DLD1 (cell line): ENCODE measurements around the gene BTF3.
"Not testable (repeated sequence)": the region's sequence is repeated elsewhere in the genome, so short reads cannot be mapped to it uniquely, and the experiment has no call there.

Experiments
- in situ Hi-C: cut with HindIII; loops from 2 replicates; pipeline ENCODE4 v1.10.0; 2017; ENCODE audit warnings: low sequenced_read_pairs

BTF3 gene

DNA sequence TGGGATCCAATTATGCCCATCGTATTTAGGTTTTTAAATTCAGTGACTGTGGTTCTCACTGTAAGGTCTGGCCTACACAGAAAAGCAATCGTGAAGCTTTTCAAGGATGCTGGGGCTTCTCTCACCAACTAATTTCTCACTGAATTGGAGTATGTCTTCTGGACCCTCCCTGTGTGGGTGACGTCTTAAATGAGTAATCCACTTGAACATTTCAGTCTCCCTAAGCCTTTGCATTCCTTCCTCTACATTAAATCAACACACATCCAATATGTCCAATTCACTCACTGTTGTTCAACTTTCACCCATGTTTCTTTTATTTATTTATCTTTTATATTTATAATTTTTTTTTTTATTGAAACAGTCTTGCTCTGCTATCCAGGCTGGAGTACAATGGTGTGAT, 12.5 kb upstream of the BTF3 start:
- in situ Hi-C loops, result no loop called here

DNA sequence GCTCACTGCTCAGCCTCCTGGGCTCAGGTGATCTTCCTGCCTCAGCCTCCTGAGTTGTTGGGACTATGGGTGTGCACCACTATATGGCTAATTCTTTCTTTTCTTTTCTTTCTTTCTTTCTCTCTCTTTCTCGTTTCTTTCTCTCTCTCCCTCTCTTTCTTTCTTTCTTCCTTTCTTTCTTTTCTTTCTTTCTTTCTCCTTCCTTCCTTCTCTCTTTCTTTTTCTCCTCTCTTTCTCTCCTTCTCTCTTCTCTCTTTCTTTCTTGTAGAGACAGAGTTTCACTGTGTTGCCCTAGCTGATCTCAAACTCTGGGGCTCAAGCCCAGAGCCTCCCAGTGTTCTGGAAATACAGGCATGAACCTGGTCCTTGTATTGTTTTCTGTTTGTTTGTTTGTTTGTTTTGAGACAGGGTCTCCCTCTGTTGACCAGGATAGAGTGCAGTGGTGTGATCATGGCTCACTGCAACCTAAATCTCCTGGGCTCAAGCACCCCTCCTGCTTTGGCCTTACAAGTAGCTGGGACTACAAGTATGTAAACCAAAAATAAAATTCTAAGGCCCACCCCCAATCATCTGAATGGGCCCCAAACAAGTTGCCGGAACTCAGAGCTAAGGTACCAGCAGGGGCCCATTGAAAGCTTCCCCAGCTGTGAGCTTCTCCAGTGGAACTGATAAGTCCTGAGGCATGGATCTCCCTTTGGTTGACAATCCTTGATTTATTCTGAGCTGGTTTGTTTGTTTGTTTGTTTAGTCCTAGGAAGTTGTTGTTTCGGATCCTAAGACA, 11.9 kb upstream of the BTF3 start:
- in situ Hi-C loops, result no loop called here

GRCh38 chr5:73487257-73487656, 11.0 kb upstream of the BTF3 start:
- in situ Hi-C loops, result not testable (repeated sequence)

DNA sequence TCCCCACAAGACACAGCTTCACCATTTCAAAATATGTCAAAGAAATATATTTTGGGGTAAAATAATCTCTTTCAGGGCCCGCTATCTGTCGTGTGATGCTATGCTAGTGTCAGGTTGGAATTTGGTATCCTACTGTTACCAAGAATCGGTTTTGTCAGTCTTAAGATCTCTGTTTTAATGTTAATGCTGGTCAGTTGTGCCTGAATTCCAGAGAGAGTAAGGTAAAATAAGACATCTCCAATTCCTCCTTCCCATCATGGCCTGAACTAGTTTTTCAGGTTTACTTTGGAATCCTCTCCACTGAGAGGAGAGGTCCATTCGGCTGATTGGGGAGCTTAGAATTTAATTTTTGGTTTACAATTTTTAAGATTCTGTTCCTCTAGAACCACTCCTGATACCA, 10.4 kb upstream of the BTF3 start:
- in situ Hi-C loops, result no loop called here

GRCh38 chr5:73488806-73489205, 9.4 kb upstream of the BTF3 start:
- in situ Hi-C loops, result no loop called here

DNA sequence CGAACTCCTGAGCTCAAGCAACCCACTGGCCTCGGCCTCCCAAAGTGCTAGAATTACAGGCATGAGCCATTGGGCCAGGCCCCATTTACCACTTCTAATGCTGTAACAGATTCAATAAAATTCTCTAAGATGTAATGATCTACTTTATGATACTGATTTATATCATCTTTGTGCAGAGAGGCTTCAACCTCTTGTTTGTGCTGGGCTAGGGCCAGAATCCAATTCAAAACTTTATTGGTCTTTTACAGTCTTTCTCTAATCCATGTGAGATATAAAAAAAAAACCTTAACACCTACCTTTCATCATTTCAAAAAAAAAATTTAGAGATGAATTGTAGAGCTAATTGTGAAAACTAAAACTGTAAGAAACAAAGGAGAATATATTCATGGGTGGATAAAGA, 8.2 kb upstream of the BTF3 start:
- in situ Hi-C loops, result no loop called here

GRCh38 chr5:73491155-73491554, 7.1 kb upstream of the BTF3 start:
- in situ Hi-C loops, result no loop called here

DNA sequence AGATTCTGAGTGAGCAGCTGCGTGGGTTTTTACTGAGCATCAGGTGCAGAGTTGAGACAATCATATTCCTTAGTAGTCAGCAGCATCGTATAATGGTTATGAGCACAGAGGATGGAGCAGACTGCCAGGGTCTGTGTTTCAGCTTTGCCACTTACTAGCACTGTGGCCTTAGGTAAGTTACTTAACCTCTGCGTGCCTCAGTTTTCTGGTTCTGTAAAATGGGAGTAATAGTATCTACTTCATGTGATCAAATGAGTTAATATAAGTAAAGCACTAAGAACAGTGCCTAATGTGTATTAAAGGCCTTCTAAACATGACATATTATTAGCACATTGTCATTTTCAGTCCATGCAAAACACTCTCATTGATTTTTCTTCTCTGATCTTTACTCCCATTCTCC, 4.8 kb upstream of the BTF3 start:
- in situ Hi-C loops, result no loop called here

DNA sequence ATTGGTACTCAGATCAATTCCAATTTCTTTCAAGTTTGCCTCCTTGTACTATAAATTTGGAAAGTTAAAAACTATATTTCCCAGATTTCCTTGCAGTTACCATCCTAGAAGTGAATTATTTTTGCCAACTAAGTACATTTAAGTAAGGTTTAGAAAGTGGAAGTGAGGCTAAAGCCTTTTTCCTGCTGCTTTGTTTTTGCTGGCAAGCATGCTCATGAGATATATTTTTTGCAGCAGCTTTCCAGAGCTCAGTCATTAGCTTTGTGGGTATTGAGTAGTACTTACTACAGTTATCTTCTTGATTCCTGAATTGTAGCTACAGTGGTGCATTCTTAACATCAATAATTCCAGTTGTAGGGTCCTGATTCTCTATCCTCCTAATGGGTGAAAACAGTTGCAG, 3.5 kb upstream of the BTF3 start:
- in situ Hi-C loops, result no loop called here

DNA sequence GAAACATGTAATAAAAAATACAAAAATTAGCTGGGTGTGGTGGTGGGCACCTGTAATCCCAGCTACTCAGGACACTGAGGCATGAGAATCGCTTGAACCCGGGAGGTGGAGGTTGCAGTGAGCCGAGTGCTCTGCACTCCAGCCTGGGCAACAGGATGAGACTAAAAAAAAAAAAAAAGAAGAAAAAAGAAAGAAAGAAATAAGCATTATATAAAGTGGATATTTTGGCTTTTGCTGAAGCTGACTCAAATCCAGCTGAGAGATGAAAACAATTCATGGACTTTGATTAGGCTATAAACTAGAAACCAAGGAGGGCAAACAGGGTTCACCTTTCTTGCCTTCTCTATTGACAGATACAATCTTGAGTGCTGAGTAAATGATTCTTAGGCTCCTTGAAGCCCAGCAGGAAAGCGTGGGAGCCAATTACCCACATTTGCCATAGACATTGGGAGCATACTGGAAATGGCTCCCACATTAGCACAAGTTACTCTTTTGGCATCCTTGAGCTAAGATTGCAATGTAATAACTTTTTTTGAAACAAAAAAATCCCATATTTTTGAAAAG, 2.4 kb upstream of the BTF3 start:
- in situ Hi-C loops, result no loop called here

DNA sequence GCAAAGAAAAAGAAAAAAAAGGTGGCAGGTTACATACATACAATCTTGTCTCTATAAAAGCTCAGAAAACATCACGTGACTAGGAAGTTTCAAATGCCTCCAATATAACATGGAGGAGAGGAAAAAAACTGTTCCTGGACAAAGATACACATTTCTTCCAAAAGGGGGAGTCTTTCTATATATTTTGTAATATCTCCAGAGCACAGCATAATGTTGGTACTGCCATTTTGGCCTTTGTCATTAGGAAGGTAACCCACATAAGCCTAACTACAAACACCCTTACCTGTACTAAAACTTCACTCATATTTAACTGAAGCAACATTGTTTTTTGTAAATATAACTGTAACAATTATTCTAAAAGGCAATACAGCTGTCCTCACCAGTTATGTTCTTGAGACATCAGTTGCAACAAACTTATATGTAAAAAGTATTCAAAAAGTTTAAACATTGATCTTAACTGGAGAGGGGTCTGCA, 1.2 kb upstream of the BTF3 start:
- in situ Hi-C loops, result no loop called here

DNA sequence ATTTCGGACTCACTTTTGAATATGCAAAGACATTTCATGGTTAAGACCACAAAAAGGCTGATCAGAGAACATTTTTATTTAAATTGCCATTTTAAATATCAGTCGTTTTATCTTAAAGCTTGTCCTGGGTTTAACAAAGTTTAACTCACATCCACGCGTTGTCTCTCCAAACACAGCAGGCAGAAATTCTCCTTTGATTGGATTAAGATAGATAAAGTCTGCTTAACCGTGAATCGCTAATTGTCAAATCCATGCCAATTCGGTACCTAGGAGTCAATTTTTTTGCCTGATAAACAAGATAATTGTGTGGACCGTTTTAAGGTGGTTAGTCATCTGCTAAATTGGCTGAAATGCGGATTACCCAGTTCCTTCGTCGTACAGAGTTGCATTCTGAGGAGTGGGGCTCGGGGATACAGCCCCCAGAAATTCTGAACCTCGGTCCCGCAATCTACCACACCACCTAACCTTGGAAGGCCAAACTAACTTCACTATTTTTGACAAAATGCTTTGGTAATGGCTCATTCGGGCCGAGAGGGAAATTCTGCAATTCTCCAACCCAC, 665 bp upstream of the BTF3 start:
- in situ Hi-C loops, result no loop called here

DNA sequence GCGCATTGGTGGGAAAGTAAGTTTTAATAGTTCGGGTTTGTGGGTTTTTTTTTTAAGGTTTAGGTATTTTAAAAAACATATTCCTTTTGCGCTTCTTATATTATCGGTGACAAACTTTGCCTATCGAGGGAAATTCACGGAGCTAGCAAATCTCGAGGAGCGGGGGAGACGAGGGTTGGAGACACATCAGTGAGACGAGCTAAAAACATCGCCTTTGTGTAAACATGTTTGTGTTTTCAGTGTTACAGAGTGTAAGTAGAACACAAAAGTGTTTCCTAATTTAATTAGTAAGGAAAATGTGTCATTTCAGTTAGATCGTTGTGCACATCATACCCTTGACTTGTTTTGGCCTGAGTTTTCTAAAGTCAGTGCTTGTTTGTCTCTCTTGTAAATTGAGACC, 945 bp downstream of the BTF3 start:
- in situ Hi-C loops, result no loop called here

- in situ Hi-C loops, result no loop called here
Observed at GRCh38 chr5:73499756-73500155, 1.5 kb downstream of the BTF3 start.

DNA sequence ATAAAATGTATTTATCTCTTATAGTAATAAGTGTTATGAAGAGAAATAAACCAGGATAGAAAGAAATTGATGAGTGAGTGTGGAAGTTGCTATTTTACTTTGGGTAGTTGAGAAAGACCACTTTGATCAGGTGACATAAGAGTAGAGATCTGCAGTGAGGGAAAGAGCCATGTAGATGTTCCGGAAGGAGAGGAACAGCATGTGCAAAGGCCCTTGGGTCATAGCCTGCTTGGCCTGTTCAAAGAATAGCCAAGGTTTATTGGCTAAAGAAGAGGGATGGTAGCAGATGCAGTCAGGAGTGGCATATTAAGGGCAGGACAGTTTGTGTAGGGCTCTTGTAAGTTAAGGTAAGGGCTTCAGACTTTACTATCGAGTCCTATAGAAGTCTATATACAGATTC, 3.2 kb downstream of the BTF3 start:
- in situ Hi-C loops, result no loop called here

DNA sequence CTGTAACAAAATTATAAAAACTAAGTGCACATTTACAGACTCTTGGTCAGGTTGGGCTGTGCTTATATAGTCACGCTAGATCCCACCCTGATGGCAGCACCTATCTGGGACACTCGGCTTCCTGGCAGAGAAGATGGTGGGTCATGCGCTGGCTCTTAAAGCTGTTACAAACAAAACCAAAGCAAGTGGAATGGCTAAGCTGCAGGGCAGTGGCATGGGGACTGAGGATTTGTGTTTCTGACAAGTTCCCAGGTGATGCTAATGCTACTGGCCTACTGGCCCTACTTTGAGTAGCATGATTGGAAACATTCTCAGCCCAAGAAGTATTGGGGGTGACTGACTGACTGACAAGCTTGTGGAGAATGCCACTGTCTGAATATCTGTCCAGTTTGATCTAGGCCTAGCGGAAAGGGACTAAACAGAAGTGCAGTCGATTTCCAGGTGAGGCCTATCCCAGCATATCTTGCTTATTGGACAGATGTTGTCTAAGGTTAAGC, 8.3 kb downstream of the BTF3 start:
- in situ Hi-C loops, result no loop called here

- in situ Hi-C loops, result no loop called here
Observed at GRCh38 chr5:73507062-73507461, 8.8 kb downstream of the BTF3 start.

DNA sequence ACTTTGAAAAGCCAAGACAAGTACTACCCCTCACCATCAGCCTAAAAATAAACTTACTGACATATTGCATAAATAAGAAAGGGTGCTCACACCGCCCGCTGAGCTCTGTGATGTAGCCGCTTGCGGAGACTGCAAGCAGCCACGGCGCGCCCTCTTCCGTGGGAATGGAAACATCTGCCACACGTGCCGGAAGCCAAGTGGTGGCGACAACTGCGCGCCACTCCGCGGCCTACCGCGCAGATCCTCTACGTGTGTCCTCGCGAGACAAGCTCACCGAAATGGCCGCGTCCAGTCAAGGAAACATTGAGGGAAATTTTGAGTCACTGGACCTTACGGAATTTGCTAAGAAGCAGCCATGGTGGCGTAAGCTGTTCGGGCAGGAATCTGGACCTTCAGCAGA, 10.3 kb downstream of the BTF3 start:
- in situ Hi-C loops, result not testable (repeated sequence)

DNA sequence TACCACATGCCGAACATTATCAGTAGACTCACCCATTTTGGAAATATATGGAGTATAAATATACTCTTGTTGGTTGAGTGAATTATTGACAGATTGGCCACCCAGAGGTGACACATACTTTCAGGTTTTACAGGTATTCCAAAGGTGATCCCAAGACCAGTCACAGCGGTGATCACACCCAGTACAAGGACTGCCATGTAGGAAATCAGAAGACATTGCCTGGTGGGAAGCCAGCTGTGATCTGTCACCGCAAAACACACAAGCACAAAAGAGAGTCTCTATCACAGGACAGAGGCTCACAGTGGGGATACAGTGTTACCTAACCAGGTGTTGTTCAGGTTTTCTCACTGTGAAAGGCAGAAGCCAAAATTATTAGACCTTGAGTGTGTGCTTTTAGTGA, 15.8 kb downstream of the BTF3 start:
- in situ Hi-C loops, result no loop called here

- in situ Hi-C loops, result no loop called here
Observed at GRCh38 chr5:73514418-73514817, 16.2 kb downstream of the BTF3 start.

- in situ Hi-C loops, result no loop called here
Observed at GRCh38 chr5:73515232-73515631, 17.0 kb downstream of the BTF3 start.

DNA sequence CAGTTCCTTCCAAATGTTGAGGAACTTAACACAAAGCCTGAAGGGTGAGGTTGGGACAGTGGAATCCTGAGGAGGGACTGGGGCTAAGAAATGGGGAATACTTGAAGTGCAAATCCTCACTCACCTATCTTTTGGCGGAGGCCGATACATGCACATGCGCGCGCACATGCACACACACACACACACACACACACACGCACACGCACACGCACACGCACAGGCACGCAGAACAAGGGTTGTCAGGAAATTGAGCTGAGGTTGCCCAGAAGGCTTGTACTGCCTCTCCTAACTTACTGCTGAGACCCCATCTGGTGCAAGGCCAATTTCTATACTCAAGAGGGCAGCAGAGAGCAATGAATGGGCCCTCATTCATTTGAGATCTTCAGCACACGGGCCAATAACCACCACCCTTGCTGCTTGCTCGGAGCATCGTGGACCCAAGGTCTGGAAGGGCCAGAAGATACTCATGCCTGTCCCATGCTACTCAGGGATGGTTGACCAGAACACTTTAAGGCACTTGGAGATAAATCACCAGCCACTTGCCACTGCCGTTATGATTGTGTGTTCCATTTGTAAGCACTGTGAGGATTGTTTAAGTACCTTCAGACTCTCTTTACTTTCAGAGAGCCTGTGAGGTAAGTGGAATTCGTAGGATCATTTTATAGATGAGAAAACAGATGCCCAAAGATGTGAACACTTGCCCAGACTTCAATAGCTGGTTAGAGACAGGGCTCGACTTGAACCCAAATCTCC, 21.5 kb downstream of the BTF3 start:
- in situ Hi-C loops, result no loop called here
